PC-9 (cell line): ENCODE data around the gene OSBPL10. TPM values are rescaled to one million over a fixed set of nuclear protein-coding genes. Genes with fewer than 3 reads are reported as not detected.

Experiments
- BruUV-seq: library from RNA; stranded (reverse); fragments of 400-500 nt; replicated peaks from 2 replicates; lab custom pipeline; 2021; lab: Mats Ljungman, UMichigan
- CTCF ChIA-PET: fragments of 300-600 bp; sonication (Branson Sonifier 250); formaldehyde crosslinking; loops from one replicate; lab custom pipeline; 2022; ENCODE audit warnings: antibody characterized with exemption; lab: Charles Lee
- POLR2A ChIA-PET: fragments of 300-600 bp; sonication (Branson Sonifier 250); formaldehyde crosslinking; loops from one replicate; lab custom pipeline; 2022; ENCODE audit warnings: antibody characterized with exemption; ENCODE audit not compliant: unreplicated experiment; lab: Charles Lee
- DNase-seq, 2 experiments: peaks; one replicate each; pipeline versions ENCODE4 v3.0.0 to v3.0.0-alpha.2; 2015 to 2022; ENCODE audit warnings: mixed read lengths in 1 of 2
- H2AFZ ChIP-seq: fragments of 200-600 bp; sonication (generic); 2 replicates; pipeline ENCODE4 v1.8.1; 2017; ENCODE audit warnings: antibody characterized with exemption
- H3F3A ChIP-seq: fragments of 200-600 bp; sonication (generic); 2 replicates; pipeline ENCODE4 v1.8.1; 2017; ENCODE audit warnings: antibody characterized with exemption, mild to moderate bottlenecking, low read depth; ENCODE audit not compliant: insufficient read depth
- H3K27ac ChIP-seq: fragments of 200-600 bp; sonication (generic); 2 replicates; pipeline ENCODE4 v1.6.1; 2016; ENCODE audit warnings: mixed run types
- H3K27me3 ChIP-seq: fragments of 200-600 bp; sonication (generic); 2 replicates; pipeline ENCODE4 v1.6.1; 2016; ENCODE audit warnings: low read depth, mixed run types; ENCODE audit not compliant: insufficient read depth
- H3K36me3 ChIP-seq: fragments of 200-600 bp; sonication (generic); 2 replicates; pipeline ENCODE4 v1.6.1; 2016; ENCODE audit warnings: low read depth, mixed run types
- H3K4me1 ChIP-seq: fragments of 200-600 bp; sonication (generic); replicated peaks from 2 replicates; pipeline ENCODE4 v1.6.1; 2016; ENCODE audit warnings: mixed run types; ENCODE audit not compliant: insufficient read depth
- H3K4me2 ChIP-seq: fragments of 200-600 bp; sonication (generic); 2 replicates; pipeline ENCODE4 v1.6.1; 2017; ENCODE audit warnings: mixed run types
- H3K4me3 ChIP-seq: fragments of 200-600 bp; sonication (generic); 2 replicates; pipeline ENCODE4 v1.6.1; 2016; ENCODE audit warnings: mixed run types
- H3K79me2 ChIP-seq: fragments of 200-600 bp; sonication (generic); 2 replicates; pipeline ENCODE4 v1.6.1; 2017; ENCODE audit warnings: low read depth, mixed run types
- H3K9me2 ChIP-seq: fragments of 200-600 bp; sonication (generic); 2 replicates; pipeline ENCODE4 v1.8.1; 2017; ENCODE audit warnings: mild to moderate bottlenecking; ENCODE audit not compliant: insufficient read depth
- H3K9me3 ChIP-seq: fragments of 200-600 bp; sonication (generic); 2 replicates; pipeline ENCODE4 v1.8.1; 2016; ENCODE audit warnings: low read depth; ENCODE audit not compliant: insufficient read depth
- H4K20me1 ChIP-seq: fragments of 200-600 bp; sonication (generic); 2 replicates; pipeline ENCODE4 v1.8.1; 2017; ENCODE audit not compliant: insufficient read depth
- EZH2 ChIP-seq: fragments of 200-600 bp; sonication (generic); IDR thresholded peaks from 2 replicates; pipeline ENCODE4 v1.8.0; 2017; ENCODE audit warnings: antibody characterized with exemption, low read depth
- intact Hi-C: fragments of 100-400 bp; cut with micrococcal nuclease; formaldehyde crosslinking; loops from one replicate; pipeline ENCODE4 v1.10.0; 2022; ENCODE audit not compliant: unreplicated experiment
- total RNA-seq: library from RNA; stranded (reverse); gene quantifications from 2 replicates; pipeline ENCODE4 v1.2.3, GENCODE V29; 2021
- TF ChIP-seq, protein P1 (sequence below): fragments of 200-600 bp; sonication (generic); conservative IDR thresholded peaks from 2 replicates; pipeline ENCODE4 v1.6.1; 2017; ENCODE audit warnings: mixed run types, antibody characterized with exemption, mild to moderate bottlenecking, moderate library complexity

The OSBPL10 gene
- total RNA-seq, 1 experiment from 2014 or later, result 42.0 TPM

DNA sequence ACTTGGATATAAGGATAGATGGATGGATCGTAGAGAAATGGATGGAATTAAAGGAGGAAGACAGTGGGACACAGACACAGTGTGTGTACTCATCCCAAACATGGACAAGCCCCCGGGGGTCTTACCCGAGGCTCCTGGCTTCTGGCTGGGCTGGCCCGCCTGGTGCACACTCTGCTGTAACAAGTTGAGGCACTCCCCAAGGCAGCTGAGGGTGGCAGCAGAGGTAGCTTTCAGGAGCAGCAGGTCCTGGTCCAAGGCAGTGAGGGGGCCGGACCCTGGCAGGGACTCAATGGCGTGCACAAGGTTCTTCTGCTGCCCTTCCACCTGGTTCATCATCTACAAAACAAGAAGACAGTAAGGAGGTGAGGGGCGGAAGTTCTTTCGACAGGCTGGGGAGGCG lies 233.3 kb downstream of the OSBPL10 start:
- H3K27ac ChIP-seq, result no peak overlapping the region
- no peak overlapping the region for H2AFZ ChIP-seq
- no peaks in the 10 kb centered on the region for H3K9me2 ChIP-seq
- no peaks in the 10 kb centered on the region for H3K36me3 ChIP-seq
- DNase-seq, result no peak
- no peak overlapping the region for H3K4me3 ChIP-seq
- ChIA-PET CTCF (no interaction called here), POLR2A (no interaction called here)
- H3K4me2 ChIP-seq, result no peak overlapping the region
- no TSS peak for BruUV-seq
- H3K79me2 ChIP-seq, result no peaks in the 10 kb centered on the region
- no peaks in the 10 kb centered on the region for H3K9me3 ChIP-seq
- H3K27me3 ChIP-seq, result no peaks in the 10 kb centered on the region
- intact Hi-C loops, result no loop called here
- H3K4me1 ChIP-seq, result no peaks in the 10 kb centered on the region
- H4K20me1 ChIP-seq, result no peaks in the 10 kb centered on the region
- no peak for TF ChIP-seq EZH2
- TF ChIP-seq, protein P1, sequence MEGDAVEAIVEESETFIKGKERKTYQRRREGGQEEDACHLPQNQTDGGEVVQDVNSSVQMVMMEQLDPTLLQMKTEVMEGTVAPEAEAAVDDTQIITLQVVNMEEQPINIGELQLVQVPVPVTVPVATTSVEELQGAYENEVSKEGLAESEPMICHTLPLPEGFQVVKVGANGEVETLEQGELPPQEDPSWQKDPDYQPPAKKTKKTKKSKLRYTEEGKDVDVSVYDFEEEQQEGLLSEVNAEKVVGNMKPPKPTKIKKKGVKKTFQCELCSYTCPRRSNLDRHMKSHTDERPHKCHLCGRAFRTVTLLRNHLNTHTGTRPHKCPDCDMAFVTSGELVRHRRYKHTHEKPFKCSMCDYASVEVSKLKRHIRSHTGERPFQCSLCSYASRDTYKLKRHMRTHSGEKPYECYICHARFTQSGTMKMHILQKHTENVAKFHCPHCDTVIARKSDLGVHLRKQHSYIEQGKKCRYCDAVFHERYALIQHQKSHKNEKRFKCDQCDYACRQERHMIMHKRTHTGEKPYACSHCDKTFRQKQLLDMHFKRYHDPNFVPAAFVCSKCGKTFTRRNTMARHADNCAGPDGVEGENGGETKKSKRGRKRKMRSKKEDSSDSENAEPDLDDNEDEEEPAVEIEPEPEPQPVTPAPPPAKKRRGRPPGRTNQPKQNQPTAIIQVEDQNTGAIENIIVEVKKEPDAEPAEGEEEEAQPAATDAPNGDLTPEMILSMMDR, result no peak
- H3F3A ChIP-seq, result no peaks in the 10 kb centered on the region

DNA sequence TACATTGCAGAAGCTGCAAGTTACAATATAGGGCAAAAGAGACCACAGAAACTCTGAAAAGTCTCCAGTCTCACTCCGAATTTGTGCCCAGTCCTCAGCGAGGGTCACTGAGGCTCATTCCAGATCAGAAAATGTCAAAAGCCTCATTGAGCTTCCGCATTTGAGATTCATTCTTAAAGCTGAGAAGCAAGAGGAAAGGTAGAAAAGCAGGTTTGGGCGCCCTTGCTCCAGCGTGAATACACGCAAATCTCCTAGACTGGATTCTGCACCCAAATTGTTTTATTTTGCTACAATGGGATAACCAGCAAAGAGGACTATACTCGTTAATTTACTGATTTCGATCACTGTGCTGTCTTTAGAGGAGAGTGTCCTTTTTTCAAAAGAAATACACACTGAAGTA lies 236.1 kb downstream of the OSBPL10 start:
- H3K9me3 ChIP-seq, result no peaks in the 10 kb centered on the region
- no TSS peak for BruUV-seq
- no peak overlapping the region for H3K4me2 ChIP-seq
- intact Hi-C loops, result no loop called here
- H3F3A ChIP-seq, result no peaks in the 10 kb centered on the region
- H3K79me2 ChIP-seq, result no peaks in the 10 kb centered on the region
- H2AFZ ChIP-seq, result no peak overlapping the region
- no peaks in the 10 kb centered on the region for H3K36me3 ChIP-seq
- H3K4me3 ChIP-seq, result no peak overlapping the region
- H3K4me1 ChIP-seq, result no peaks in the 10 kb centered on the region
- no peak overlapping the region for H3K27ac ChIP-seq
- TF ChIP-seq, protein P1, result no peak
- TF ChIP-seq EZH2, result no peak
- no peak for DNase-seq
- POLR2A ChIA-PET, result interaction anchor here (0.7 kb wide), 1 partner anchor 16 kb away, joined by 8 read pairs; no protein-coding TSS in a partner anchor
- no peaks in the 10 kb centered on the region for H3K9me2 ChIP-seq
- CTCF ChIA-PET, result no interaction called here
- H4K20me1 ChIP-seq, result no peaks in the 10 kb centered on the region
- H3K27me3 ChIP-seq, result no peaks in the 10 kb centered on the region

DNA sequence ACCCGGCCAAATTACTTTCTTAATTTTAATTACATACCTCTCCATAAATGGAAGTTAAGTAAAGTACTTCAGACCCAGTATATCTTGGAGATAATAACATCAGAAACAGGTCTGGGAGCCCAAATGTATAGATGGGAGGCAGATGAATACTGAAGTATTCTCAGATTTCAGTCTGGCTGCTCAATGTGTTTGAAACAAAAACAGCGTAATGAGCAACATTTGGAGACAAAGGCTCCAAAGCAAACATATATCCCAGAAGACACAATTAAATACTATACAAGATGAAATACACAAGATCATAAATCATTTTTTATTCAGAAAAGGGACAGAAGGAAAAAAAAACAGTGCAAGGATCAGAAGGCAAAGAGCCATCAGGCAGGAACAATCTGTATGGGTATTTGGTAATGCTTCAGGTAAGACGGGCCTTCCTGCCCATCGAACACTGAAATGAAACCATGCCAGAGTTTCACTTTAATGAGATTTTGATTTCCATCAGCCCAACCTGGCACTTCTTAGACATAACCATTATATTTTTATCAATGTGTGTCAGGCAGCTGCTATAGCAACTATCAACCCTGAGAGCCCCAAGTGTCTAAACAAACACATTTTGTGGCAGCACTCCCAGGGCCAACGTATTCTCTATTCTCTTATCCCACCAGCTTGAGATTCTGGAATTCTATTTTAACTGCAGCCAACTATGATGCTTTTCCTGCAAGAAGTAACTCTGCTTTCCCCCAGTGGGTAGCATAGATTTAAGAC lies 237.6 kb downstream of the OSBPL10 start:
- no peak overlapping the region for H3K27ac ChIP-seq
- H4K20me1 ChIP-seq, result no peaks in the 10 kb centered on the region
- H3K9me3 ChIP-seq, result no peaks in the 10 kb centered on the region
- H3F3A ChIP-seq, result no peaks in the 10 kb centered on the region
- no peak overlapping the region for H2AFZ ChIP-seq
- no TSS peak for BruUV-seq
- POLR2A ChIA-PET, result no interaction called here
- H3K4me3 ChIP-seq, result no peak overlapping the region
- no peaks in the 10 kb centered on the region for H3K9me2 ChIP-seq
- CTCF ChIA-PET, result no interaction called here
- H3K4me1 ChIP-seq, result no peaks in the 10 kb centered on the region
- no peak for DNase-seq
- H3K79me2 ChIP-seq, result no peaks in the 10 kb centered on the region
- no peaks in the 10 kb centered on the region for H3K36me3 ChIP-seq
- no peaks in the 10 kb centered on the region for H3K27me3 ChIP-seq
- intact Hi-C loops, result no loop called here
- no peak overlapping the region for H3K4me2 ChIP-seq
- no peak for TF ChIP-seq EZH2
- TF ChIP-seq, protein P1, result no peak
